ENCODE data around the gene MAN1A2. TPM values are rescaled to one million over a fixed set of nuclear protein-coding genes. Genes with fewer than 3 reads are reported as not detected.
A peak's percentile ranks its signal among the peaks of the same experiment; 100 is the strongest.

The MAN1A2 gene
- total RNA-seq, 1 donor, result 43.7 TPM

DNA sequence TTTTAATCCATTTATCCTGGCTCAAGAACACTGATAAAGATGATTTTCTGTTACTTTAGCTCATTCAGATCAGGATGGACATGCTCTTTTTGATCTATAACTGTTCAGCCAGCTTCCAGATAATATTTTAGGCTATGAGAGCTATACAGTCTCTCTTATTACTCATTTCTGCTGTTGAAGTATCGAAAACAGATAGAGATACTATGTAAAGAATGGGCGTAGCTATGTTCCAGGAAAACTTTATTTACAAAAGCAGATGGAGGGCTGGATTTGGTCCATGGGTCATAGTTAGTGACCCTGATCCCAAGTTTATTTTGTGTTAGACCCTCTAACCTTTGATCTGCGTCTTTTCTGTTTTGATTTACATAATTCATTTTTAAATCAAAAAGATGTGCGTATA lies 159.8 kb downstream of the MAN1A2 start:
- TF ChIP-seq, protein P1, sequence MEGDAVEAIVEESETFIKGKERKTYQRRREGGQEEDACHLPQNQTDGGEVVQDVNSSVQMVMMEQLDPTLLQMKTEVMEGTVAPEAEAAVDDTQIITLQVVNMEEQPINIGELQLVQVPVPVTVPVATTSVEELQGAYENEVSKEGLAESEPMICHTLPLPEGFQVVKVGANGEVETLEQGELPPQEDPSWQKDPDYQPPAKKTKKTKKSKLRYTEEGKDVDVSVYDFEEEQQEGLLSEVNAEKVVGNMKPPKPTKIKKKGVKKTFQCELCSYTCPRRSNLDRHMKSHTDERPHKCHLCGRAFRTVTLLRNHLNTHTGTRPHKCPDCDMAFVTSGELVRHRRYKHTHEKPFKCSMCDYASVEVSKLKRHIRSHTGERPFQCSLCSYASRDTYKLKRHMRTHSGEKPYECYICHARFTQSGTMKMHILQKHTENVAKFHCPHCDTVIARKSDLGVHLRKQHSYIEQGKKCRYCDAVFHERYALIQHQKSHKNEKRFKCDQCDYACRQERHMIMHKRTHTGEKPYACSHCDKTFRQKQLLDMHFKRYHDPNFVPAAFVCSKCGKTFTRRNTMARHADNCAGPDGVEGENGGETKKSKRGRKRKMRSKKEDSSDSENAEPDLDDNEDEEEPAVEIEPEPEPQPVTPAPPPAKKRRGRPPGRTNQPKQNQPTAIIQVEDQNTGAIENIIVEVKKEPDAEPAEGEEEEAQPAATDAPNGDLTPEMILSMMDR (IDR thresholded peaks at IDR 0.05; ENCODE audit: insufficient read depth, low read length), result no peak
- DNase-seq (ENCODE audit: low read depth), result no peak
- no peak overlapping the region for H3K4me3 ChIP-seq (ENCODE audit: low read depth, low read length)

DNA sequence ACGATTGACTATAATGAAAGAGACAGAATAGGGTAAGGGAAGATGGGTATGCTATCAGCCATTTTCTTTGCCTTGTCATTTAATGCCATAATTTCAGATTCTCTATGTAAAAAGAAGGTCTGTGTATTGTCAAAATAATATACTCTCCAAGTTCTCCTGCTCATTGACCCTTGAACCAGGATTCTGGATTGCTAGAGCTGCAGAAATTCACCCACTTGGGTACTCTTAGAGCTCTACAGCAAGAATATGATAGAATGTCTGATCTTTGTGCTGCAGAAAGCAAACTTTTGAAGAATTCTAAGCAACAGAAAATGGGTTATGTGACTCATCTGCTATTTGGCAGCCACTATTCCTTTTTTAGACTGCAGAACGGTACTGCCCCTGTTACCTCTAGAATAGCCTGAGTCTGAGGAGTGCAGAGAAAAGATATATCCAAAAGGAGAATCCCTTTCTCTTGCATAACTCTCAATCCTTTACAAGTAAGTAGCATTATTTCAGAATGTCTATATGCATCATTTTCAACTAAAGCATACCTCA lies 160.4 kb downstream of the MAN1A2 start:
- TF ChIP-seq, protein P1 (IDR thresholded peaks at IDR 0.05; ENCODE audit: insufficient read depth, low read length), result no peak
- no peak overlapping the region for H3K4me3 ChIP-seq (ENCODE audit: low read depth, low read length)
- DNase-seq (ENCODE audit: low read depth), result peak; percentile 67

DNA sequence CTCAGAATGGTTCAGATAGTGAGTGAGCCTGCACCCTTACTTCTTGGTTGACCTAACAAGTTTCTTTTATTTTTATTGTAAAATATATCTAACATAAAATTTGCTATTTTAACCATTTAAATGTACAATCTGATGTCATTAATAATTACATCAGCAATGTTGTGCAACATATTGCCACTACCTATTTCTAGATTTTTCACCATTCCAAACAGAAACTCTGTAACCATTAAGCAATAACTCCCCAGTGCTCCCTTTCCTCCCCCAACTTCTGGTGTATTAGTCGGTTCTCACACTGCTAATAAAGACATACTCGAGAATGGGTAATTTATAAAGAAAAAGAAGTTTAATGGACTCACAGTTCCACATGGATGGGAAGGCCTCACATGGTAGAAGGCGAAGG lies 162.4 kb downstream of the MAN1A2 start:
- TF ChIP-seq, protein P1 (IDR thresholded peaks at IDR 0.05; ENCODE audit: insufficient read depth, low read length), result no peak

DNA sequence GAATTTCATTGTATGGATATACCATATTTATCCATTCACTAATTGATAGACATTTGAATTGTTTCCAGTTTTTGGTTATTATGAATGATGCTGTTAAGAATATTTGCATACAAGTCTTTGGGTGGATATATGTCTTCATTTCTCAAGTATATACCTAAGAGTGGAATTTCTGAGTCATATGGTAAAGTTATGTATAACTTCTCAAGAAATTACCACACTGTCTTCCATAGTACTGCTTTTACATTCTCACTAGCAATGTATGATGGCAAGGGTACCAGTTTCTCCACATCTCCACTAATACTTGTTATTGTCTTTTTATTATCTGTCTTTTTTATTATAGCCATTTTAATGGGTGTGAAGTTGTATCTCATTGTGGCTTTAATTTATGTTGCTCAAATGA lies 164.0 kb downstream of the MAN1A2 start:
- TF ChIP-seq, protein P1 (IDR thresholded peaks at IDR 0.05; ENCODE audit: insufficient read depth, low read length), result no peak
- no peak overlapping the region for H3K4me3 ChIP-seq (ENCODE audit: low read depth, low read length)
- no peak for DNase-seq (ENCODE audit: low read depth)

More for the DNA sequence above, 162.4 kb downstream of the MAN1A2 start:
- DNase-seq (ENCODE audit: low read depth), result no peak
- H3K4me3 ChIP-seq (ENCODE audit: low read depth, low read length), result no peak overlapping the region

DNA sequence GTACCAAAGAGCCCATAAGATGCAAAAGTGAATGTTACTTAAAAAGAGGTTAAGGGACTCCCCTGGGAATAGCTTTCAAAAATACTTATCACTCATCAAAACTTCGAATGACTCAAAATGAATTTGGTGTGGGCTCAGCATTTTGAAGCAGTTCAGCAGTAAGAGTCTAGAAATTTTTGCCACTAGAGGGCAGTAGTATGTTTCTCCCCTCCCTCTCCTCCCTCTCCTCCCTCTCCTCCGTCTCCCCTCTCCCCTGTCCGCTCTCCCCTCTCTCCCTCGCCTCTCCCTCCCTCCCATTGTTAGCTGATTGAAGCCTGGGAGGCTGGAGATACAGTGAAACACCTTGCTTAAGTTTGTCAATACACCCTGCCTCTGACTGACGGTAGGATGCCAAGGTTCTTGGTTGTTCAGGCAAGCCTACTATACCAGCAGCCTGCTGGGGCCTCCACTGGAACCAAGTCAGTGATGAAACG lies 167.8 kb downstream of the MAN1A2 start:
- no peak overlapping the region for H3K4me3 ChIP-seq (ENCODE audit: low read depth, low read length)
- DNase-seq (ENCODE audit: low read depth), result peak; percentile 85
- TF ChIP-seq, protein P1 (IDR thresholded peaks at IDR 0.05; ENCODE audit: insufficient read depth, low read length), result peak; percentile 65

DNA sequence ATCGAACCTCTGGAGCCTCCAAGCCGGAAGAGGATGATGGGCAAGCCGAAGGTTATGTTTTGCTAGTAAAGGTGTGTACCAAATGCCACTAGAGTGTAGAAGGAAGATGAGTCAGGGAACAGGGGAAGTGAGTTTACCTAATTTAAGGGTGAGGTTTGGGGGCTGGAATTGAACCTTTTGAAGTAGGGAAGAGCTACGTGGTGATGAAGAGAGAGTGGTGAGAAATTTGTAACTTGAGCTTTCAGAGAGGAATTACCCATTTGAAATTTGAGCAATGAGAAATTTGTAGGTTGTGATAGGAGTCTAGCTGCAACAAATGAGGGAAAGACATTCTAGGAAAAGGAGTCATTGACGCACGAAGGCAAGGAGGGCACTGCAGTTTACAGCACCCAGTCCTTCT lies 168.6 kb downstream of the MAN1A2 start:
- TF ChIP-seq, protein P1 (IDR thresholded peaks at IDR 0.05; ENCODE audit: insufficient read depth, low read length), result no peak
- H3K4me3 ChIP-seq (ENCODE audit: low read depth, low read length), result no peak overlapping the region
- no peak for DNase-seq (ENCODE audit: low read depth)

Data from fibroblast of the aortic adventitia (primary cell).